GM21515 (cell line): Measurements from ENCODE around the gene CP.

Source experiments
- ATAC-seq: cut with Tn5 transposase; IDR thresholded peaks from one replicate; pipeline ENCODE4 v1.9.1; 2021; ENCODE audit not compliant: unreplicated experiment

Gene CP

DNA sequence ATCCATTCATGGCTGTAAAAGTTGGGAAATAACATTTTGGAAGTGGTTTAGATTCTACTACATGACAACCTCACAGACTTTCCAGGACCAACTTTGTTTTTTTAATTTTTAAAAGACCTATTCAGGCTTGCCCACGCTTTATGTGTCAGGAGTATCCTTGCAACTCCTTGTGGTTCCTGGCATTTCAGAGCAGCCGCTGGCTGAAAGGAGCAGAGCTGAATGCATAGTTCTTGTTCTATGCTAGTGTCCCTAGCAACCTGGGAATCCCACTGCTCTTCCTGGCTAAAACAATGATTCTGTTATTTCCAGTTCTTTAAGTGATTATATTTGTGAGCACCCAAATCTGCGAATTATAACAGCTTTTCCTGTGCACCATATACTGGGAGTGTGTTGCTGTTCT lies 34.9 kb downstream of the CP start:
- no peak for ATAC-seq

DNA sequence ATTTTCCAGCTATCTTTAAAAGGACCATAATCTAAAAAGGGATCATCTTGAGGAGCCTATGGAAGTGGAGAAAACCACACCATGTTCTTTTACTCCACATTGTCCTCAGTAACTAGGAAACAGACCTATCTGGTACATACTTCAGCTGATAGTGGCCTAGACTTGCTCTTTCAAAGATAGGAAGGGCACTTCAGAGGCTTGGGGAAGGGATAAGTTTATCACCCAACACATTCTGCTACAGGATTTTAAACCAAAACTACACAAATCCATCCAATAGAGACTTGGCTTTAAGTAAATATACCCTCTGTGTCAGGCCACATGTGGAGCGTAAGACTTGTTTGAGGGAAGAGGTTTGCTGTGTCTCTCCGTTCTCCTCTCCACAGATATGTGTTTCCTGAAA lies 35.4 kb downstream of the CP start:
- ATAC-seq, result no peak

DNA sequence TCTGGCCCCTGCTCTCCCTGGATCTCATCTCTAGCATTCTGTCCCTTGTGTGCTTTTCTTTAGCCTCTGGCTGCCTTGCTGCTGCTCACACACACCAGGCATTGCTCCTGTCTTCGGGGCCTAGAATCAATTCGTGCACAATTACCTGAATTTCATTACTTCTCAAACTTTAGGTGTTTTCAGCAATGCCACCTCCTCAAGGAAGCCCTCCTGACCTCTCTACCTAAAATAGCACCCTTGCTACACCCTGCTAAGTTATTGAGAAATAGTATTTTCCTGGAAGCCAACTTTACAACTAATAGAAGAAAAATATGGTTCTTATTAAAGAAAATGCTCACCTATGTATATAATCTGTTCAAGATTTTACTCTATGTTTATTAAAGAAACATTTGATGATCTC lies 40.4 kb downstream of the CP start:
- no peak for ATAC-seq

DNA sequence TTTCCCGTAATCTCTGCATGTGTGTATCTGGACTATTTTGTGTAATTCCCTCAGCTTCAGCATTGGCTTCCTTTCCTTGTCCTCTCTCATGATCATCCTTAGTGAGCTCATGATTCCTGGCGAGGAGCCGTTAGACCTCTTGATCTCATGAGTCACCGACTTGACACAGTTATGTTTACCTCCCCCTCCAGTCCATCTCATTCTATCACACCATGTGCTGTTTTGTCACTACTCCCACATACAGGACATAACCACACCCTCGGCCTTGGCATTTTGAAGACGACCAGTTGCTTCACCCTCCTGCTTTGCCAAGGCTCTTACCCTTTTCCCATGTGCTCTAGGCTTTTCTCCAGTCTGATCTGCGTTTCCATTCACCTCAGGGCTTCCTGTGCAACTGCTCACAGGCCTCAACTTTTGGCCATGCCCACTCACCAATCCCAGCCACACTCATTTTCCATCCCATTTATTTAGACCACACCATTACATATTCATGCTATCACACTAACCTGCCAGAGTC lies 41.5 kb downstream of the CP start:
- ATAC-seq, result no peak

DNA sequence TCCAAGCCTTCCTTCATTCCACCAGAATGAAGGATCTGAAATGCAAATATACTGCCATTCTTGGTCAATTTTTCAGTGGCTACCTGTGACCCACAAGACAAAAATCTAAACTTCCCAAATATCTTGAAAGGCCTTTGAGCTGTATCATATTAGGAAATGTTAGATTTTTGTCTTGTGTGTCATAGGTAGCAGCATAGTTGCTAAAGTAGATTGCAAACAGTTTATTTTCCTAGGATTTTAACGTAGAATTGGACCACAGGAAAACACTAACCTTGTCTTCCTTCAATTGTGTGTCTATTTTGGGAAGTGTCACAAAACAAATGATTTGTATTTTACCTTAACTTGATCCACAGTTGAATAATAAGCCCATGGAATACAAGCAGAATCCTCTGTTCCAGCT lies 42.4 kb downstream of the CP start:
- ATAC-seq, result no peak

DNA sequence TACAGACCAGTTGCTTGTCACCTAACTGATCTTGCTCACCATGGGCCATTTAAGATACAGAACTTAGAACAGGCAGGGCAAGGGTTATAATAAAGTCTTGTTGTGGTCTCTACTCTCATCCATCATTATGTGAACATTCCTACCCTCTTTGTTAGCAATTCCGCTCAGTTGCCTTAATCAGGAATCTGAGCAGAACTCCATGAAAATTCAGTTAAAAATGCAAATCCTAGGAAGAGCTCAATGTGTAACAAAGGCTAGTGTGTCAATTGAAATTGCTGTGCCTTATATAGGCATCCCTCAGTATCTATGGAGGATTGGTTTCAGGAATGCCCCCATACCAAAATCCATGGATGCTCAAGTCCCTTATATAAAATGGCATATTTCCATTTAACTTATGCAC lies 44.5 kb downstream of the CP start:
- ATAC-seq, result no peak

DNA sequence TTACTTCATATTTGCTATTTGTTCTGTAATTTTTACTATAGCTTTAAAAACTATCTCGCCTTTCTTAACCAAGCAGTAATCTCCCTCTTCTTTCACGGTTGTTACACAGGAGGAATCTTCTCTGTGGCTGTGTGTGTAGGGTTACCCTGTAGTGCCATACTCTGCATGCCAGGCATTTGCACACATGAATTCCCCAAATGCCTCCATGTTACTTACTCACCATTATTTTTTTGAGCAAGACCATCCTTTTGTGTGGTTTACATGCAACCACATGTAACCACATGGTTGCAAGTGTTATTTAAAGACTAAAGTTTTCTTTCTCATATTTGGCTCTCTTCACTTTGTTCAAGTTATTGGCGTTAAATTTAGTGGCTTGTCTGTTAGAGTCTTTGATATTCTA lies 46.7 kb downstream of the CP start:
- peak; percentile 78 for ATAC-seq

DNA sequence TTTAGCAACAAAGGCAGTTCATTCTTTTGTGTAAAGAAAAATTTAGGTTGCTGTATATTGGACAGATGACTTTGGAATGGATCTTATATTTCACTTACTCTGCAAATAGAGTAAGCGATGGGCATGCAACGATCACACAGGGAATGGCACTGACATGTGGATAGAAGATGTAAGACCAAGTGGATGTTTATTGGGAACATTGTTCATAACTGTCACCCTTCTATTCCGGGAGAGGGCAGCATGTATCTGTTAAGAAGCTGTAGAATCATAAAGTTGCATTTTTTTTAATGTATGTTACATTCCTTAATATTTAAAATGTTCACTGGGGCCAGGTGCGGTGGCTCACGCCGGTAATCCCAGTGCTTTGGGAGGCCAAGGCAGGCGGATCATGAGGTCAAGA lies 51.0 kb downstream of the CP start:
- ATAC-seq, result no peak

DNA sequence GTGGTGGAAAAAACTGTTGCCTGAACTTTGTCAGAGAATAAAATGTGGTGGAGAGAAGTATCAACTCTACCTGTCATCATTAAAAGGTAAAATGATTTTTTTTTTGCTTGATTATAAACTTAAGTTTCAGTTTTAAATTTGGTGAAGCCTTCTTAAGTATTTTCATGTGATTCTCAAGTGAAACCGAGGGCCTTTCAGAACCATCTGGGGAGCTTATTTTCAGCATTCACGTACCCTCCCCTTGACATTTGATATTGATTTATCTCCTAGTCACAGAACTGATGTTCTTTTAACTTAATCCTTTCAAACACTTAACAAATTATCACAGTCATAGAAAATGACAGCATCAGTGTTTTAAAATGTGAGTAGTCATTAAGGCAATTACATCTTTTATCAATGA lies 53.7 kb downstream of the CP start:
- no peak for ATAC-seq

DNA sequence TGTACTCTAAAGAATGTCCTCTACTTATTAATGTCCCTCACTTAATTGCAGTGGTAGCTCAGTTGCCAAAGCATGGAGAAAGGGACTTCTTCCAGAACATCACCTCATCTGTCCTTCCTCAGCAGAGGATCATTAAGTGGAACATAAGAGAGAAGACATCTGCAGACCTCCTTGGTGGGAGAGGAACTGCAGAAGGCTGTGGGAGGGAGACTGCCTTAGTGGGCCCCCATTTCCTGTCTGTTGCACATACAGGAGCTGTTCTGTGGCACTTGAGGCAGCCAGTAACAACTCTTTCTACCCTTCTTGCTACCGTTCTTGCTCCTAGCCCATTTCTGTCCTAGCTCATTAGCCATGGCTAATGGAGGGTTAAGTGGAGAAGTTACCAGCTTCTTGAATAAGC lies 58.6 kb downstream of the CP start:
- no peak for ATAC-seq

DNA sequence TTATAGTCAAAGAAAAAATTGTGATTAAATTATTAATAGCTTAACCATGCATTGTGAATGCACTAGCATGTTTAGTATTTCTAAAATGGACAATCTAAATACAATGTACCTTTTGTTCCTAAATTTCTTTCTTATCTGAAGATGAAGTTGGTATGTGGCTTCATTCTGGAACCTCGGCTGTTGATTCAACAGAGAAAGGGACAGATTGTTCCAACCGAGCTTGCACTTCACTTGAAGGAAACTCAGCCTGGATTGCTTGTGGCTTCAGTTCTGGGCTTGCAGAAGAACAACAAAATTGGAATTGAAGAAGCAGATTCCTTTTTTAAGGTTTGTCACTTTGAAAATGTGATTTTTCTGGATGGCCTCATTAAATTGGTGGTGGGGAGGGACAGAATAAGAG lies 59.6 kb downstream of the CP start:
- ATAC-seq, result no peak

DNA sequence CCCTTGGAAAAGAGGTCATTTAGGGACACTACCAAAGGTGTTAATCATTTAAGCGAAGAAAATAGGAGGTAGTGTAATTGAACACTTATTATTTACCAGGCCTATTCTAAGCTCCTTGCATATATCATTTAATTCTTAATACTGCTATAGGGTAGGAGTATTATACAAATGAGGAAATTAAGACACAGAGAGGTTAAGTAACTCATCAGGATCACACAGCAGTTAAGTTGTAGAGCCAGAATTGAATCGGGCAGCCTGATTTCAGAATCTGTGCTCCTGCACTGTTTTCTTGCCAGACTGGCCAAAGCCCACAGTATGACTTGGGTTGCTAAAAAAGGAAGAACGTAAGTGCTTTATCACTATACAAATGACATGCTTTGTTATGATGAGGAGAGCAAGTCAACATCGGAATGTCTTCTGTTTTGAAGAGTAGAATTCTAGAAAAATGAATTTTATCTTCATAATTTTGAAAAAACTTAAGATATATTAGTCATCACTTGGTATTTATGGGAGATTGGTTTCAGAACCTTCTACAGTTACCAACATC lies 60.8 kb downstream of the CP start:
- no peak for ATAC-seq

DNA sequence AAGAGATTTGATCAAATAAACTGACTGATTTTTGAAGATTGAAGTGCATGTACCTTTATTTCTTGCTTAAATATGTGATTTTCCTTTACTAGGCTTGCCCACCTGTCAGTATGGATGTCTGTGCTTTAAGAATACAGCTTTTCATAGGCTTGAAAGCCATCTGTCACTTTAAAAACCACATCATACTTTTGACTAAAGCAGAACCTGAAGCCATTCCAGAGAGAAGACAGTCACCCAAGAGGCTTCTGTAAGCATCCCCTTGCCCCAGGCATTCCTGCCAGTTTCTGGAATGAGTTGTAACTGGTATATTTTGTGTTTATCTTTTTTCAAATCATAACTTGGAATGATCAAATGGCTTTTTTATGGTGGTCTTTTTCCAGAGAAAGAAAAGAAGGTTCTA lies 68.2 kb downstream of the CP start:
- no peak for ATAC-seq

DNA sequence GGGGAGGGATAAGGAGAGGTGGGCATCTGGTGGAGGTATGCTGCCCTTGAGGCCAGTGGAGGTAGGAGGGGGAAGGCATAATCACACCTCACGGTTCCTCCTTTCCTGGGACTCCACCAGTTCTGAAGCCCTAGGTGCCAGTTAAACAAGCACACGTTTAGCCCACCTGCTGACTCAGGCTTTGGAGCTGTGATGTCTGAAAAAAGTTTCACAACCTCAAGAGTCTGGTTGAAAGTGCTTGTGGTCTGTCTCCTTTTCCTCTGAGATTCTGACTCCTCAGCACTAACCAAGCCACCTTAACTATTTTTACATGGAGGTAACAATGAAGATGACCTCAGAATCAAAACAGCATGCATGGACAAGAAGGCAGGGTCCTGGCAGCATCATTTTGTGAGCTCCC lies 69.2 kb downstream of the CP start:
- ATAC-seq, result peak; percentile 98

DNA sequence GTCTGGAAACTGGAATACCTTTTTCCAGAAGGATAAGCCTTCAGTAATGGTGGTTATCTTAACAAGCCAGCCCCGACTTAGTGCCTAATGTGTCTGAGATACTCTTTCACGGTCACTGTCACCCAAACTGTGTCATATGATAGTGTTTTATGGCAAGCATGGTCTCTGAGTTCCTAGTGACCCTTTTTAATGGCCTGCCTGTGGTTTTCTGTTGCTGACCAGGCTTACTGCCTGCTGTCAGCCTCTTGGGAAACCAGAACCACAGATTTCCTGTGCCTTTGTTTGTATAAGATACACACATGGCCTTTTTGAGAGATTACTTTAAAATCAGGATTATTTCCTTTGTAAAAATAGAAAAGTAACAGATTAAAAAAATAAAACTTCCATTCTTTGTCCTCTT lies 69.8 kb downstream of the CP start:
- no peak for ATAC-seq

DNA sequence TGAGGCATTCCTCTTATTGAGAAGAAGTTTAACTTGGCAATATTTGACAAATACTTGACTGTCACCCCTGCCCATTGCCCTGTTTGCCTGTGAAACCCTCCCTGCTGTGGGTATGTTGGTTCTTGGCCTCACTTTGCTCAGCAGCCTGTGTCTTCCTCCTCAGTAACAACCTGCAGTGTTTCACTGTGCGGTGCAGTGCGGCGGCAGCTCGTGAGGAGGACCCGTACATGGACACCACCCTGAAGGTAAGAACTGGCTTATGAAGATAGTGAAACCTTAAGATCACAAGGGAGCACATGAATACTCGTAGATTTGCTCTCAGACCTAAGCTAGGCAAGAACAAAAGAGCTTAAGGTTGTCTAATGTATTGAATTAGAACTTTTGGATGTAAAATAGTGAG lies 71.2 kb downstream of the CP start:
- no peak for ATAC-seq

DNA sequence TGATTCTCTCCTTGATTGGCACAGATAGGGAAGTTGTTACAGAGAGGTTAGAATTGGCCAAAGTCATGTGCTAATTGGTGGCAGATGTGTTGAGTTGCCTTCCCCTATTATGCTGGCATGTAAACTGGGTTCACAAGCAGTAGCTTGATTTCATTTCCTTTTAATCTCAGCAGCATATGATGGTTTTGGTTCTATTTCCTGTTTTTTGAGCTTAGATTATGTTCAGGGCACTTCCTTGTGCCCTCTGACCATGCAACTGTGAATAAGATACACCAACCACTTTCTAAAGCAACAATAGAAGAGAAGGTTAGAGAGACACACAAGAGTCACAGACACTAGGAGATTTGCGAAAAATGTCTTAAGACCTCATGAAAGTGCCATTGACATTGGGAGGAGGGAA lies 75.7 kb downstream of the CP start:
- no peak for ATAC-seq

DNA sequence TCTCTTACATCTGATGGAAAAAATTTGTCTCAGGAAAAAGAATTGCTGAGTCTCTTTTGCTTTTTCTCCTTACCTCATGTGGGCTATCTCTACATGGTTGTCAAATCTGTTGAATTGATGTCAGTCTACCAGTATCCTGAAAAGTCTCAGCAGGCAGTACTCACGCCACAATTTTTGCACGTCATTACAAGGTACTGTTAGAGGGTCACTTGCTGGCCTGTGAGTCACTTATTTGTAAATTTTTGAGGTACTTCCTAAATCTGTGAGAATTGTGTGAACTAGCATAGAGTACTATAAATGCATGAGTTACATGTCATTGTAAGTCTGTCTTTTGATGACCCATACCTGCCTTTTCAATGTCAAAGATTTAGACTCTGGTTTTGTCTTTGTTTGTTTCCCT lies 76.3 kb downstream of the CP start:
- no peak for ATAC-seq

DNA sequence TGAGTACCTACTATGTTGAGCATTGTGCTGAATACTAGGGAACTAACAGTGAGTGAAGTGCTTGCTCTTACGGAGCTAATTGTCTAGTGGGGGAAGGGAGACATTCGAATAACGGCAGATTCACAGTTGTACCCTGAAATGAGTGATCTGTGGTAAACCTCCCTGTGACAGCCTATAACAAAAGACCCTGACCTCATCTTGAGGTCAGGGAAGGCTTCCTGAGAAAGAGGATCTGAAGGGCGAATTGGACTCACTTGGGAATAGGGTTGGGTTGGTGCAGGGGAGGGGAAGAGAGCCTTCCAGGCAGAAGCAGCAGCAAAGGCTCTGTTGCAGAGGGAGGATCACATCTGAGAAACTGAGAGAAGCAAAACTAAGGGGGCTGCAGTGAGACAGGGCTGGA lies 78.9 kb downstream of the CP start:
- no peak for ATAC-seq

DNA sequence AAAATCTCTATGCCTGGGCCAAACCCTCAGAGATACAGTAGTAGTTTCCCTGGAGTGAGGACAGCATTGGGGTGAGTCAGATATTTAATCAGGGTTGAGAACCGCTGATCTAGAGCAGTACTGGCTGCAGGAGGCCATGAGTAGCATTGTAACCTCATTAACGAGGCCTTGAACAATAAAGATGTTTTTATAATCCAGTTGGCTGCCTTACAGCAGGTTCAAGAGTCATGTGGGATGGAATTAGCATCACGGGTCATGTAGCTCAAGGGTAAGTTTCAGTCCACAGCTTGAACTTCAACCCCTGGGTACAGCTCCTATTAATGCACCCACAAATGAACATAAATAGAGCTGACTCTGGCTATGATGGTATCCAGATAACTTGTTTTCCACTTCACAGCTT lies 87.1 kb downstream of the CP start:
- ATAC-seq, result no peak

DNA sequence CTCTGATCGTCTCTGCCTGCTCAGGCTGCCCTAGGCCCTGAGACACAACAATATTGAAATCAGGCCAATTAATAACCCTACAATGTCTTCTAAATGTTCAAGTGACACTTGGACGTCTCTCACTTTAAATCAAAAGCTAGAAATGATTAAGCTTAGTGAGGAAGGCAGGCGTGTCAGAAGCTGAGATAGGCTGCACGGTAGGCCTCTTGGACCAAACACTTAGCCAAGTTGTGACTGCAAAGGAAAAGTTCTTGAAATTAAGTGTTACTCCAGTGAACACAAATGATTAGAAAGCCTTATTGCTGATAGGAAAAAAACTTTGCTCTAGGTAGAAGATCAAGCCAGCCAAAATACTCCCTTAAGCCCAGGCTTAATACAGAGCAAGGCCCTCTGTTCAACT lies 90.0 kb downstream of the CP start:
- no peak for ATAC-seq

DNA sequence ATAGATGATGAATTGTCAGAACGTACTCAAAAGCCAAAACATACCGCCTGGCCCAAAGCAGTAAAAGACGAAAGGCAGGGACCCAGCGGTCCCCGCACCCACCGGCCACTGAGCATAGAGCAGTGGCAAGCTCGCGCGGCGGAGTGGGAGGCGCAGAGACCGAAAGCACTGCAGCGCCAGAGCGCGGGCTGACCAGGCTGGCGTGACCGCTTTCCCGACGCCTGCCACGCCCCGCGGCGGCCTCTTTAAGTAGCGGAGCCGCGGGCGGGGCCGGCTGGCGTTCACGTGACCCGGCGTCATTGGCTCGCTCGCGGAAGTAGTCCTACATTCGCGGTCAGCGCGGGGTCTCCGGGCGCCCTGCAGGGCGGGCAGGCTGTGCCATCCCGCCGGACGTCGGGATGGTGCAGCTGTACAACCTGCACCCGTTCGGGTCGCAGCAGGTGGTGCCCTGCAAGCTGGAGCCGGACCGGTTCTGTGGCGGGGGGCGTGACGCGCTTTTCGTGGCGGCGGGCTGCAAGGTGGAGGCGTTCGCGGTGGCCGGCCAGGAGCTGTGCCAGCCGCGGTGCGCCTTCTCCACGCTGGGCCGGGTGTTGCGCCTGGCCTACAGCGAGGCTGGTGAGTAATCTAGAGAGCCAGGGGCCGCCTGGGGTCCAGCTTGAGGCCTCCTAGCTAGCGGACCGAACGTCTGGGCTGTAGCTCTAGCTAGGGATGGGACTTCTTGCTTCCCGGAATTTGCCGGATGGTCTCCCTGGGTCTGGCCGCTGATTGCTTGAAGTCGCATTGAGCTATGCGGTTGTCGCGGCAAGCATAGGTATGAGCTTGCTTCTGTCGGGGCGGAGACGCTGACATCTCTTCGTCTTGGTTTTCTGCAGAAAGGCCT lies 92.1 kb downstream of the CP start, which contains the start of gene HPS3:
TSS of gene HPS3 (plus strand) at position 313 of the 880 bp plus-strand sequence. CDS start at position 399, 86 bp downstream.
- peak; percentile 95 for ATAC-seq

DNA sequence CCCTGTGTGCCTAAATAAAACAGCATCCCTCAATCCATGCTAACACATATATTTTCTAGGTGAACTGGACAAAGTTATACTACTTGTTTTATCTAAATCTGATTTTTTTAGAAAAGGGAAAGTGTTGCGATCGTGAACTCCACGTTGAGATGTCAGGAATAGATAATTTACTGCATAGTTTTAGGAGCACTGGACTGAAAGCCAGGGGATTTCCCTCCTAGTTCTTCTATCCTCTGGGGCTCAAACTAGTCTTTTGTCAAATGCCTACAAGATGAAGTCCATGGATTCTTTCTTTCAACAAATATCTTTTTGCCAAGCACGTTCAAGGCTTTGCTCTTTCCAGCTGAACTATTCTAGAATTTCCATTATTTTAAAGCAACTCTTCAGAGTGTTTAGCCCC lies 92.8 kb downstream of the CP start:
- ATAC-seq, result peak; percentile 6
